ENCODE measurements around the gene SH3PXD2A.

DNA sequence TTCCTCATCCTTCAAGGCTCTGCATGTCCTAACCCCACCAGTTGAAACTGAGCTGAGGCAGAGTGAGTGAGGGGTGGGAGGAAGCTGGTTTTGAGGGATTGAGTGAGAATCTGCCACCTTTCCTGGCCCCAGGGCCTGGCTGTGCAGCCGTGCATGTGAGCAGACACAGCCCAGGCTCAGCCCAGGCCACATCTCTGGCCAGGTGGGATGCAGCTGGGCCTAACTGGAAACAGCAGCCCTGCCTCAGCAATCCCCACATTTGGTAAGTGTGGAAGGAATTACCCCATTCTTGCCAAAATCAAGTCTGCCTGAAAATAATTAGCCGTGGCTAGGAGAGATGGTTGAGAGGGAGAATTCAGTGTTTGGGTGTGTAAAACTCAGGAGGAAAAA is 245.3 kb downstream of the SH3PXD2A start:
- TF ChIP-seq, protein P1, sequence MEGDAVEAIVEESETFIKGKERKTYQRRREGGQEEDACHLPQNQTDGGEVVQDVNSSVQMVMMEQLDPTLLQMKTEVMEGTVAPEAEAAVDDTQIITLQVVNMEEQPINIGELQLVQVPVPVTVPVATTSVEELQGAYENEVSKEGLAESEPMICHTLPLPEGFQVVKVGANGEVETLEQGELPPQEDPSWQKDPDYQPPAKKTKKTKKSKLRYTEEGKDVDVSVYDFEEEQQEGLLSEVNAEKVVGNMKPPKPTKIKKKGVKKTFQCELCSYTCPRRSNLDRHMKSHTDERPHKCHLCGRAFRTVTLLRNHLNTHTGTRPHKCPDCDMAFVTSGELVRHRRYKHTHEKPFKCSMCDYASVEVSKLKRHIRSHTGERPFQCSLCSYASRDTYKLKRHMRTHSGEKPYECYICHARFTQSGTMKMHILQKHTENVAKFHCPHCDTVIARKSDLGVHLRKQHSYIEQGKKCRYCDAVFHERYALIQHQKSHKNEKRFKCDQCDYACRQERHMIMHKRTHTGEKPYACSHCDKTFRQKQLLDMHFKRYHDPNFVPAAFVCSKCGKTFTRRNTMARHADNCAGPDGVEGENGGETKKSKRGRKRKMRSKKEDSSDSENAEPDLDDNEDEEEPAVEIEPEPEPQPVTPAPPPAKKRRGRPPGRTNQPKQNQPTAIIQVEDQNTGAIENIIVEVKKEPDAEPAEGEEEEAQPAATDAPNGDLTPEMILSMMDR (IDR thresholded peaks at IDR 0.05; ENCODE audit: borderline replicate concordance, extremely low read depth, low read length, poor library complexity, severe bottlenecking) = no peak
- TF ChIP-seq EZH2 (IDR thresholded peaks at IDR 0.05; ENCODE audit: borderline replicate concordance, low read depth, low read length, severe bottlenecking) = no peak

Data from DND-41 (cell line).